Lung microvascular endothelial cell (primary cell): ENCODE data around the gene WAC. TPM values are rescaled to one million over a fixed set of nuclear protein-coding genes. Genes with fewer than 3 reads are reported as not detected.
"Not testable (repeated sequence)": the region's sequence is repeated elsewhere in the genome, so short reads cannot be mapped to it uniquely, and the experiment has no call there.

Experiments
- DNase-seq, 2 donors: peaks; one replicate each; pipeline versions ENCODE4 v3.0.0 to v3.0.0-alpha.2; 2010; ENCODE audit warnings: low read depth in 2 of 2
- total RNA-seq: library from RNA; depleted of rRNA; stranded (reverse); fragments of >200 nt; gene quantifications from 2 replicates; pipeline ENCODE4 v1.2.1, GENCODE V29; 2014

Gene WAC
- total RNA-seq, 1 donor from 2014 or later = 47.2 TPM

GRCh38 chr10:28566458-28567015 lies 33.6 kb downstream of the WAC start:
- DNase-seq = peak in 1 of 2 donors; percentile 69

GRCh38 chr10:28569506-28570159 lies 36.7 kb downstream of the WAC start:
- no peak for DNase-seq

GRCh38 chr10:28570598-28570997 lies 37.7 kb downstream of the WAC start:
- no peak for DNase-seq

- no peak for DNase-seq
Observed at GRCh38 chr10:28571265-28571664, 38.3 kb downstream of the WAC start.

- DNase-seq = not testable (repeated sequence)
Observed at GRCh38 chr10:28574214-28574613, 41.3 kb downstream of the WAC start.

GRCh38 chr10:28575852-28576251 lies 42.9 kb downstream of the WAC start:
- no peak for DNase-seq

- no peak for DNase-seq
Observed at GRCh38 chr10:28577506-28577905, 44.6 kb downstream of the WAC start.

- no peak for DNase-seq
Observed at GRCh38 chr10:28578454-28578853, 45.5 kb downstream of the WAC start.

- DNase-seq = no peak
Observed at GRCh38 chr10:28580825-28581224, 47.9 kb downstream of the WAC start.

GRCh38 chr10:28581916-28582315 lies 49.0 kb downstream of the WAC start:
- no peak for DNase-seq

- no peak for DNase-seq
Observed at GRCh38 chr10:28585076-28585475, 52.2 kb downstream of the WAC start.

GRCh38 chr10:28586176-28586575 lies 53.3 kb downstream of the WAC start:
- DNase-seq = no peak

- peak in 1 of 2 donors; percentile 21 for DNase-seq
Observed at GRCh38 chr10:28587270-28587969, 54.5 kb downstream of the WAC start.

- peak; percentile 27 to 47 for DNase-seq
Observed at GRCh38 chr10:28587970-28588290, 55.0 kb downstream of the WAC start.

- DNase-seq = peak; percentile 49 to 73
Observed at GRCh38 chr10:28592953-28593352, 60.0 kb downstream of the WAC start.

GRCh38 chr10:28593811-28594210 lies 60.9 kb downstream of the WAC start:
- DNase-seq = peak in 1 of 2 donors; percentile 11

GRCh38 chr10:28594406-28594805 lies 61.5 kb downstream of the WAC start:
- DNase-seq = no peak

GRCh38 chr10:28595613-28596012 lies 62.7 kb downstream of the WAC start:
- no peak for DNase-seq

- no peak for DNase-seq
Observed at GRCh38 chr10:28600056-28600455, 67.1 kb downstream of the WAC start.

GRCh38 chr10:28601012-28601411 lies 68.1 kb downstream of the WAC start:
- DNase-seq = no peak

- no peak for DNase-seq
Observed at GRCh38 chr10:28604567-28605536, 71.9 kb downstream of the WAC start.

GRCh38 chr10:28606568-28606967 lies 73.7 kb downstream of the WAC start:
- no peak for DNase-seq
